NCI-H2196 (cell line): Measurements from ENCODE around the gene APOBR.
"Not testable (repeated sequence)": the region's sequence is repeated elsewhere in the genome, so short reads cannot be mapped to it uniquely, and the experiment has no call there.

Experiments used
- DNase-seq: peaks from one replicate; lab custom pipeline; 2025; ENCODE audit not compliant: unreplicated experiment; lab: John Stamatoyannopoulos, UW

The APOBR gene

DNA sequence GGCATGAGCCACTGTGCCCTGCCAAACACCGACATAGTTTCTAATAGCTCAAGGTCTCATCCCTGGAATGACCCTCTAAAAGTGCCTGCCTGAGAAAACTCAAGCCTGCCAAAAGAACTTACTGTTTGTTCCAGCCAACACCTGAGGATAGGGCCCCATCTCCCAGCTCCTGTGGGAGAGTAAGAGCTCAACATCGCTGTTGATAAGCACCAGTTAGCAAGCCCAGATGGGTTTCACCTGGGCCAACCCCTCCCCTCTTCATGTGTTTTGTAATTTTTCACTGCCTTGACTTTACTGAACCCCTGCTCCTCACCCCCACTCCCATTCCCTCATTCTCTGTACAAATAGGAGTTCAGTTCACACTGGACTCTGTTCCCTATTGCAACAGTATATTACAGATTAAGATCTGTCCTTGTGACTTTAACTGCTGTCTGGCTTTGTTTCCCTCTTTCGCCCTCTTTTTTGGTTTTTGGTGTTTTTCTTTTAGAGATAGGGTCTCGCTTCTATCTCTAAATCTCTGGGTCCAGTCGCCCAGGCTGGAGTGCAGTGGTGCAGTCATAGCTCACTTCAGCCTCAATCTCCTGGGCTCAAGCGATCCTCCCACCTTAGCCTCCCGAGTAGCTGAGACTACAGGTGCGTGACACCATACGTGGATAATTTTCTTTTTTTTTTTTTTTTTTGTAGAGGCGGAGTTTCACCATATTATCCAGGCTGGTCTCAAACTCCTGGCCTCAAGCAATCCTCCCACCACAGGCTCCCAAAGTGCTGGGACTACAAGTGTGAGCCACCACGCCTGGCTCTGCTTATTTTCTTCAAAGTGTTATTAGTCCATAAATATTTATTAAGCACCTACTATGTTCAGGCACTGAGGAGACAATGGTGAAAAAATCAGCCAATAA, 32.0 kb downstream of the APOBR start:
- DNase-seq, result no peak

DNA sequence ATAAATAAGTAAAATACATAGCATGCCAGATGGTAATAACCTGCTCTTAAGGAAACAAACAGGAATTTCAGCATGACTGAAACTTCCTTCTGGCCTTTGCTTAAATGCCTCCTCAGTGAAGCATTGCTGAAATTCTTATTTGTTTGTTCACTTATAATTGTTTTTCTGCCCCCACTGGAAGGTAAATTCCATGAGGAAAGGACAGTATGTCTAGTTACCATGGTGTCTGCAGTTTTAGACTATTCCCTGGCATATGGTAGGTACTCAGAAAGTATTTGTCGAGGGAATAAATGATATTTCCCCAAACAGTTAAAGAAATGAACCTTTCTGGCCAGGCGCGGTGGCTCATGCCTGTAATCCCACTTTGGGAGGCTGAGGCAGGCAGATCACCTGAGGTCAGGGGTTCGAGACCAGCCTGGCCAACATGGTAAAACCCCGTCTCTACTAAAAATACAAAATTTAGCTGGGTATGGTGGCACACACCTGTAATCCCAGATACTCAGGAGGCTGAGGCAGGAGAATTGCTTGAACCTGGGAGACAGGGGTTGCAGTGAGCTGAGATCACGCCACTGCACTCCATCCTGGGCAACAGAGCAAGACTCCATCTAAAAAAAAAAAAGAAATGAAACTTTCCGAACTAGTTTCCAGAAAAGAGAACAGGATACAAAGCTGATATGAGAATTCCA, 32.8 kb downstream of the APOBR start:
- not testable (repeated sequence) for DNase-seq

DNA sequence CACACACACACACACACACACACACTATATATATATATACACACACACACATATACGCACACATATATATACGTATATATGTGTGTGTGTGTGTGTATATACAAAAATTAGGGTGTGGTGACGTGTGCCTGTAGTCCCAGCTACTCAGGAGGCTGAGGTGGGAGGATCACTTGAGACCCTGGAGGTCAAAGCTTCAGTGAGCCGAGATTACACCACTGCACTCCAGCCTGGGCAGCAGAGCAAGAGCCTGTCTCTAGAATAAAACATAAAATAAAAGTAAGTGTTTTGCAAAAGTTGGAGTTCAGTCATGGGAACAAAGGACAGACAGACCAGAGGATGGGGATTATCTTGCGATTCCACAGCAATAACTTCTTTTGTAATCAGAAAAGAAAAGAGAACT, 33.5 kb downstream of the APOBR start:
- no peak for DNase-seq

DNA sequence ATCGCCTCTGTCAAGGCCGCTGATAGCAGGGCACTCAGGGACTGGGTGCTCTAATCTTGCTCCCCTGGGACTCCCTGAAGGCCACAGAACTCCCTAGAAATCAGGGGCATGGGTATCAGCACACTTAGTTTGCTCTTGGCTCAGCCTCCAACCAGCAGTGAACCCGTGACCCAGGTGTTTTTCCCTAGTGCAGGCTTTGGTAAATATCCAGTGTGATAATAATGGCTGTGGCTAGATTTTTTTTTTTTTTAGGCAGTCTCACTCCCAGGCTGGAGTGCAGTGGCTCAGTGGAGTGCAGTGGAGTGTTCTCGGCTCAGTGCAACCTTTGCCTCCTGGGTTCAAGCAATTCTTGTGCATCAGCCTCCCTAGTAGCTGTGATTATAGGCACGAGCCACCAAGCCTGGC, 34.0 kb downstream of the APOBR start:
- no peak for DNase-seq

DNA sequence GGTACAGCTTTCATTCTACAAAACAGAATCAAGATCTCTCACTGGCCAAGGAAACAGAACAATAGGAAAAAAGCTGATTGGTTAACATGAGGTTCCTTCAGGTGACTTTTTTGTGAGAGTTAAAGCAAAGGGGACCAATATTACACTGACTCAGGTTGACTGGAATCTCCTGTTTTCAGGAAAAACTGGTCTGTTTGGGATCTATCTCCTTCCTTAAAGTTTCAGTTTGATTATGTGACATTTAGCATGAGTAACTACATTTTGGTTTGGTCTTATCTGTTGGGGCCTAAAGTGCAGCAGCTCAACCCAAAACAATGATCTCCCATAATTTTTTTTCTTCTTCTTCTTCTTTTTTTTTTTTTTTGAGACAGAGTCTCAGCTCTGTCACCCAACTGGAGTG, 34.7 kb downstream of the APOBR start:
- DNase-seq, result no peak

DNA sequence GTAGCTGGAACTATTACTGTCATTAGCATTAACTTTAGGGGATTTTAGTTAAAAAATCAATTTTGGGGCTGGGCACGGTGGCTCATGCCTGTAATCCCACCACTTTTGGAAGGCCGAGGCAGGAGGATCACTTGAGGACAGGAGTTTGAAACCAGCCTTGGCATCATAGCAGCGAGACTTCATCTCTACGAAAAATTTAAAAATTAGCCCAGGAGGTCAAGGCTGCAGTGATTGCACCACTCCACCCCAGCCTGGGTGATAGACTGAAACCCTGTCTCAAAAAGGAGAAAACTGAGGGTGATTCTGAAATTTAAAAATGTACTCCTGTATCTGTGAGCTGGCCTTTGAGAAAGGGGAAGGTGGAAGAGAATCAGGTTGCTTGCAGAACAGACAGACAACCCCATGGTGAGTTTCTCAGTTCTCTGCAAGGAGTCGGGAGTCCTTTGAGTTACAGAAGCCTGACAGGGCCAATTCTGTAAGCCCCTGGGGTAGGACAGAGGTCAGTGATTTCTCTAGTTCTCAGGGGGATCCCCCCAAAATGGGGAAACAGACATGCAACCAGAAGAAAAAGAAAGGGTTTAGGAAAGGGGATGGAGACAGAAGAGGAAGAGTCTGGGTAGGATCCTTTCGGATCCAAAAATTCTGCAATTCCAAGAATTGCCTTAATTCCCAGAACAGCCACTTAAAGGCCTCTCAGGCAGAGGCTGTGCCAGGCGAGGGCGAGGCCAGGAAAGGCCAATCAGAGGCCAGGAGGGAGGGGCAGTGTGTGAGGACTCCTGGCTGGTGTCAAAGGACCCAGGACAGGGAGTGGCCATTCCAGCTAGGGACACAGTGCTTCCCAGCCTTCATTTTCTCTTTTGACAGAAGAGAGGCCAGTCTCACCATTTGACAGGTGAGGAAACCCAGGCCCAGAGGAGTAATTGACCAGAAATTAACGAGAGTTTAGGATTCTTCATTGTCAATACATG, 37.6 kb downstream of the APOBR start:
- DNase-seq, result peak; percentile 48

DNA sequence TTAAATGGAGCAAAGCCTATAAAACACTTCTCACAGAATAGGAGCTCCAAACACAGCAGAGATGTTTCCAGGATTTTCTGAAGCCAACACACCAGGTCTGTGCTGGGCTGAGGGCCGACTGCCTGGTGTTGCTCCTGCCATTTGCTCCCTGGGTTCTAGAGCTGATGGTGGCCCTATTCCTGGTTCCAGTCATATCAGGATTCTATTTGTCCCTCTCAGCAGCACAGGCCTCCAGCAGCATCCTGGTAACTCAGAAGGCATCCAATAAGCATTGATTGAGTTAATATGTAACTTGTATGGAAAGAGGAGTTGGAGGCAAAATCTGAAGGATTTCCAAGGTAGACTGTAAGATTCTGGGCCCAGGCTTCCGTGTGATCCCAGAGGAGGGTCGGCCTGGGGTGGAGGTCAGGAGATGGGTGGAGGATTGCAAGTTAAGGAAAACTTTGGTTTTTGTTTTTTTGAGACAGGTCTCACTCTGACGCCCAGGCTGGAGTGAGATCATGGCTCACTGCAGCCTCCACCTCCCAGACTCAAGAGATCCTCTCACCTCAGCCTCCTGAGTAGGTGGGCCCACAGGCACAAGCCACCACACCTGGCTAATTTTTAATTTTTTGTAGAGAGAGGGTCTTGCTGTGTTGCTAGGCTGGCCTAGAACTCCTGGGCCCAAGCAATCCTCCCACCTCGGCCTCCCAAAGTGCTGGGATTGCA, 38.7 kb downstream of the APOBR start:
- DNase-seq, result no peak

DNA sequence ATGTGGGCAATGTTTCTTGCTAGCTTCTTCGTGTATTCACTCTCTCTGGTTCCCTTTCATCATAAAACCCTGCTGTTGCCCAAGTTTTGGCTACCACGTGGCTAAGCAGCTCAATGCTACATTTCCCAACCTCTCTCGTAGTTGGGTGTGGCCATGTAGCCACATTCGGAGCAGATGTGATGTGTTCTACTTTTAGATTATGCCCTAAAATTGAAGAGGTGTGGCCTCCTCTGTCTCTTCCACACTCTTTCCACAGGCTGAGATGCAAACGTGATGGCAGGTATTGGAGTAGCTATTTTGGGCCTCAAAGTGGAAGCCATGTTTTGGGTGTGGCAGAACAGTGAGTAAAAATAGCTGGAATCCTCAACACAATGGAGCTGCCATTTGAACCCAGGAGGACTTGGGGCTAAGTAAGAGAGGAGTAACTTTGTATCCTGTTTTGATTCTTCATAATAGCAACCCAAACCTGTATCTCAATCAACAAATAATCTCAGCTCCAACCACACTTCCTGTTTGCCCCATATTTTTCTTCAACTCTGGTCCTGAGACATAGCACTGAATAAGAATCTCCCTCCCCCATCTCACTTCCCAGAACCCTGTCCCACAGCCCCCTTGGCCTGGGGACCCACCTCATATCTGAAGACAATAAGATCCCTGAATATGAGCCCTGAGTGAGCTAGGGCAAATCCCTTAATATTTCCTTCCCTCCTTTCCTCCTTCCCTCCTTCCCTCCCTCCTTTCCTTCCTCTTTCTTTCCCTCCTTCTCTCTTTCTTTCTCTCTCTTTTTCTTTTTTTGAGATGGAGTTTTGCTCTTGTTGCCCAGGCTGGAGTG, 40.3 kb downstream of the APOBR start:
- DNase-seq, result no peak

DNA sequence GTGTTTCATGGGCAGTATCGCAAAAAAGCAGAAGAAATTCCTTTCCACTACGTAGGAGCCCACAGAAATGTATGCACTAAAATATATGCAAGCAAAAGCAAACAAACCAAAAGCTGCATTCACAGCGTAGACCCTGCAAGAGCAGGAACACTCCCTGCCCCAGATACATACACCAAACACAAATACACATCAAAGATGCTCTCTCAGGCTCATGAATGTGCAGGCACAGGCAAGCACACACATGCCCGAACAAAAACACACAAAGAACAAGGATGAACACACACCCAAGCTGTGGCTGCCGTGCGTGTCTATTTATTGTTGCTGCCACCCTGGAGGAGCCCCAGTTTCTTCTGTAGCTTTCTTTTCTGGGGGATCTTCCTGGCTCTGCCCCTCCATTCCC, 42.6 kb downstream of the APOBR start:
- DNase-seq, result no peak

DNA sequence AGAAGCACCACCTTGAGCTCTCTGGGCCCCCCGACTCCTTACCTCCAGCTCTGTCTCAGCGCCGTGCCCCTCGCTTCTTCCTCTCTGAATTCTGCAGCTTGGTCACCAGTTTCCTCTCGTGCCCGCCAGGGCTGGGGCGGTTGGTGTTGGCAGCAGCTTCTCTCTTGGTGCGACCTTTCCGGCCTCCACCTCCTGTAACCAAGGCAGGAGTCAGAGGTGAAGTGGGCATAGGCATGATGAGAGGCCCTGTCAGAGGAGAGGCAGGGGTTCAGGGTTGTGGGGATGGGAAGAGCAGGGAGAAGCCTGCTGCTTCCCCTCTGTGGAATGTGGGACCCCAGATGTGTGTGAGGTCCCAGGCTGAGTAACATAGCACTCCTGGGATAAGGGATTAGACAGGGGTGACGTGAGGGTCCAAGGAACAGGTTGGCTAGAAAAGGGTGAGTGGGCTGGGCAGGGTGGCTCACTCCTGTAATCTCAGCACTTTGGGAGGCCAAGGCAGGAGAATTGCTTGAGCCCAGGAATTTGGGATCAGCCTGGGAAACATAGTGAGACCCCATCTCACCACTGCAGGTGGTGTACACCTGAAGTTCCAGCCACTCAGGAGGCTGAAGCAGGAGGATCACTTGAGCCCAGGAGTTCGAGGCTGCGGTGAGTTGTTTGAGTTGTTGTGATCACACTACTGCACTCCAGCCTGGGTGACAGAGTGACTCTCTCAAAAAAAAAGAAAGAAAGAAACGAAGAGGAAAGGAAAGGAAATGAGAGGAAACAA, 43.7 kb downstream of the APOBR start:
- DNase-seq, result no peak

DNA sequence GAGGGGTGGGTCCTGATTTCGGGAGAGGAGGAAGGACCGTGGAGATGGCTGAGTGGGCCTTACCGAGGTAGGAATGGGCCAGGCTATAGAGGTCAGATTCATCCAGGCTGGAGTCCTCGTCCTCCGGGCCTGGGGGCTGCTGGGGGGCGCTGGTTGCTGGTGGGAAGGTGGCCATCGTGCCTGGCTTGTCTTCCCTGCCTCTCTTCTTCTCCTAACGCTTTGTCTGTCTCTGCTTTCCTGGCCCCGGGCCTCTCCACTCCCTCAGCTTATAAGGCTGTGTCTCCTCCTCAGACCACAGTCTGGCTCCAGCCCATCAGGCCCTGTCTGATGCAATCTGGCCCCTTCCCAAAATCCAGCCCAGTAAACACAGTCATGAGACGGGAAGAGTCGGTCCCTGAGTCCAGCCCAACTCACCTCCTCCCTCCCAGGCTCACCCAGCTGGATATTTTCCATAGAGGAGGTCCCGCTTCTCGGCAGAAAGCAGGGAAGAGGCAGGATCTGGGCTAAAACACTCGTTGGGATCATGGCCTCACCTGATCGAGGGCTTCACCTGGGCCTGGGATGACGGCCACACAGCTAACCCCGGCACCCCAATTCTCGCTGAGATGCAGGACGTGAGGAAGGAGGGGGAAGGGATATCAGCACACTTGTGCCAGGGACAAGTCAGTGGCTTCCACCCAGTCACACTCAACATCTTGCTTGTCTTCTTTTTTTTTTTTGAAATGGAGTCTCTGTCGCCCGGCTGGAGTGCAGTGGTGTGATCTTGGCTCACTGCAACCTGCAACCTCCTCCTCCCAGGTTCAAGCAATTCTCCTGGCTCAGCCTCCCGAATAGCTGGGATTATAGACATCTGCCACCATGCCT, 44.5 kb downstream of the APOBR start, which contains the start of gene NUPR1:
Gene NUPR1, minus strand, starts transcription at position 242 of the 864 bp plus-strand sequence. Its CDS starts 67 bp downstream, at position 175.
- DNase-seq, result peak; percentile 95

DNA sequence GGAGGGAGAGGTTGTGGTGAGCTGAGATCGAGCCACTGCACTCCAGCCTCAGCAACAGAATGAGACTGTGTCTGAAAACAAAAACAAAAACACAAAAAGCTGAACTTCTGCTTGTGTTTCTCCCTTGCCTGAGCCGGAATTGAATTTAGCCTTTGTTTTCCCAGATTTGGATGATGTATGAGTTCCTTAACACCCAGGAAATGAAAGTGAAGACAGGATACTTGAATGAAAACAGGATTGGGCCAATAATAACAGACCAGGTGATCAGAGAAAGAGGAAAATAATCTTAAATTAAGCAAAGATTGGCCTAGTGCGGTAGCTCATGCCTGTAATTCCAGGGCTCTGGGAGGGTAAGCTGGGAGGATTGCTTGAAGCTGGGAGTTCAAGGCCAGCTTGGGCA, 45.9 kb downstream of the APOBR start:
- DNase-seq, result no peak

DNA sequence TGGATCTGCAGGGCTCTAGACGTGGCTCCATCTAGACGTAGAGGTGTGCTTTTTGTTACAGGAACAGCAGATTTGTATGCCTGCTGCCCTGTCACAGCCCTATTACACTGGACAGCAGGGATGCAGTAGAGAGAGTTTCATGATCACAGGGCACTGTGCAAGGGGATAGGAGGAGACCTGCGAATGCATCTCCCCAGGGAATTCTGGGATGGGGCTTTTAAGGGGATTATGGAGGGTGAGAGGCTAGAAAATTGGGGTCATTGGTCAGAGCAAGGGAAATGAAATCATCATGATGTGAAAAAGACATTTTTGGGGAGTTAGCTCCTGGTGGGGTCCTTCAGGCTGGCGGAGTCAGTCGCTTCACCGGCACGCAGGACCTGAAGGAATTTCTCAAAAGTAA, 48.2 kb downstream of the APOBR start:
- no peak for DNase-seq

DNA sequence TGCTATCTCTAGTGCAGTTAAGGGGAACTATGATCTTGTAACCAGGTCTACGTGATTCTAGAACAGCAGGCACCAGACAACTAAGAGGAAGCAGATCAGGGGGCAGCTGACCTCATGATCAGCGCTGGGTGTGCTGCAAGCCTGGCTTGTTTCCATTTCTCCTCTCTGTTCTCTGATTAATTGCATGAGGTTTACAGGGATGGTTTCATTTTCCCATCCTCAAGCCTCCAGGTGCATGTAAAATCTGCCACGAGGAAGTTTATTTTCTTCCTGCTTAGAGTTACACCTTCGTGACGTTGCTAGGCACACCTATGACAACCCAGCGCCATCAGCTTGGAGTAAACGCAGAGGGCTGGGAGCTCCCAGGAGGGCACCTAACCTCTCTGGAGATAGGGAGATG, 48.6 kb downstream of the APOBR start:
- DNase-seq, result peak; percentile 79

DNA sequence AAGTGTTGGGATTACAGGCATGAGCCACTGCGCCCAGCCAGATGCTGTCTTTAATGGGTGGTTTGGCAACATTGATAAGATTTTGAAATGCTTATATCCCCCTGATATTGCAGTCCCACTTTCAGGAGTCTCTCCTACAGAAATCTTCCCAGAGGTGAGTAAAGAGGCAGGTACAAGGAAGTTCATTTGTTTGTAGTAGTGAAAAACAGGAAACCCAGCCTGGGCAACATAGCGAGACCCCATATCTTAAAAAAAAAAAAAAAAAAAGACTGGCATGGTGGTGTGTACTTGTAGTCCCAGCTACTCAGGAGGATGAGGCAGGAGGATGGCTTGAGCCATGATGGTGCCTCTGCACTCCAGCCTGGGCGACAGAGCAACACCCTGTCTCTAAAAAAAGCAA, 50.6 kb downstream of the APOBR start:
- DNase-seq, result no peak

DNA sequence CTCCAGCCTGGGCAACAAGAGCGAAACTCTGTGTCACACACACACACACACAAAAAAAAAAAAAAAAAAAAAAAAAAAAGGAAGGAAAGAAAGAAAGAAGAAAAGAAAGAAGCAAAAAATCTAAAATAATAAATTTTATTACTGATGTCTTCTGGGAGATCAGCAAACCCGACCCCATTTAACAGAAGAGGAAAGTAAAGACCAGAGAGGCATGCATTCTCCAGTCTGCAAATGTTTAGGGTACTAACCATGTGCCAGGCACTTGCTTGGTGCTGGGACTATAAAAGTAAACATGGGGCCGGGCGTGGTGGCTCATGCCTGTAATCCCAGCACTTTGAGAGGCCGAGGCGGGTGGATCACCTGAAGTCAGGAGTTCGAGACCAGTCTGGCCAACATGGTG, 51.5 kb downstream of the APOBR start:
- DNase-seq, result not testable (repeated sequence)

DNA sequence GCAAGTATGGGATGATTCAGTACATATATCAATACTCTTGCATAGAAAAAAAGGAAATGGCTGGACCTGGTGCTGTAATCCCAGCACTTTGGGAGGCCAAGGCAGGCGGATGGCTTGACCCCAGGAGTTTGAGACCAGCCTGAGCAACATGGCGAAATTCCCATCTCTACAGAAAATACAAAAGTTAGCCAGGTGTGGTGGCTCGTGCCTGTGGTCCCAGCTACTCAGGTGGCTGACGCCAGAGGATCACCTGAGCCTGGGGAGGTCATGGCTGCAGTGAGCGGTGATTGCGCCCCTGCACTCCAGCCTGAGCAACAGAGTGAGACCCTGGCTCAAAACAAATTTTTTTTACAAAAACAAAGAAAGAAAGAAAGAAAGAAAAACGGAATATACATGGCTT, 52.2 kb downstream of the APOBR start:
- no peak for DNase-seq

DNA sequence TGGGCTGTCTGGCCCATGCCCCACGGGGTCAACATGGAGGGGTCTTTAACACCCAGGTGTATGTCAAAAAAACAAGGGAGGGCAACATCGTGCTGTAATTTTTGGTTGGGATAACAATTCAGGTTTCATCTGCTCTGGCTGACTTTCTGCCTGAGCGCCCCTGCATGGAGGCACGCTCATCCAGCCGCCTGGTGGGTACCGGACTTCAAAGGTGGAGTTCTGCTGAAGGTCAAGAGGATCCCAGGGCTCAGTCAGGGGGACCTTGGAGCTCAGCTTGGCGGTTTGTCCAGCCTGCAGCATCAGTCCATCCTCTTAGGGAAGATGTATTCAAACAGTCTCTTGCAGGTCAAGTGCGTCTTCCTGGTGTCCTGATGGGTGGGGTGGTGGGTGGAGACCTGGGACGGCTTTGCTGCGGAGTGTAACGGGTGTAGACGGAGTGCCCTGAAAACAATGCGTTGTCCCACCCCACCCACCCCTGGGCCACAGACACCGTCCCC, 53.9 kb downstream of the APOBR start:
- no peak for DNase-seq
